H1 (cell line): Measurements from ENCODE around the gene TRAPPC12. TPM values are rescaled to one million over a fixed set of nuclear protein-coding genes. Genes with fewer than 3 reads are reported as not detected.

Experiments
- CTCF ChIA-PET: fragments of 300-600 bp; sonication (Branson Sonifier 250); formaldehyde crosslinking; loops from one replicate; lab custom pipeline; 2021; ENCODE audit not compliant: partially characterized antibody; lab: Charles Lee
- POLR2A ChIA-PET: fragments of 300-600 bp; sonication (Branson Sonifier 250); formaldehyde crosslinking; loops from one replicate; lab custom pipeline; 2021; ENCODE audit warnings: inconsistent platforms; ENCODE audit not compliant: partially characterized antibody; lab: Charles Lee
- DNase-seq, 2 experiments: peaks; one replicate each; pipeline versions ENCODE4 v3.0.0 to v3.0.0-alpha.2; 2010 to 2022; ENCODE audit warnings: low spot score in 2 of 2, low read depth in 1 of 2, mixed read lengths in 1 of 2
- FAIRE-seq: peaks from 2 replicates; lab custom pipeline; 2011; peaks lifted over from hg19 to GRCh38; lab: Jason Lieb, UNC
- H2AFZ ChIP-seq: 2 replicates; pipeline ENCODE4 v1.8.1; 2012; ENCODE audit warnings: low read length, inconsistent platforms
- H2AK5ac ChIP-seq: 2 replicates; pipeline ENCODE4 v1.6.1; 2013; ENCODE audit warnings: low read depth, low read length
- H2BK120ac ChIP-seq: replicated peaks from 2 replicates; pipeline ENCODE3; 2013; ENCODE audit warnings: low read depth, low read length, inconsistent platforms
- H2BK12ac ChIP-seq: 2 replicates; pipeline ENCODE4 v1.6.1; 2013; ENCODE audit warnings: low read depth, low read length
- H2BK15ac ChIP-seq: 2 replicates; pipeline ENCODE4 v1.6.1; 2013; ENCODE audit warnings: low read length
- H2BK20ac ChIP-seq: 2 replicates; pipeline ENCODE4 v1.6.1; 2013; ENCODE audit warnings: low read length
- H2BK5ac ChIP-seq: 2 replicates; pipeline ENCODE4 v1.6.1; 2013; ENCODE audit warnings: low read depth, low read length
- H3K14ac ChIP-seq: 2 replicates; pipeline ENCODE4 v1.6.1; 2013; ENCODE audit warnings: inconsistent platforms; ENCODE audit not compliant: insufficient read length
- H3K18ac ChIP-seq: 2 replicates; pipeline ENCODE4 v1.6.1; 2013; ENCODE audit warnings: low read length; ENCODE audit errors: extremely low read depth
- H3K23ac ChIP-seq: 2 replicates; pipeline ENCODE4 v1.6.1; 2013; ENCODE audit warnings: inconsistent platforms; ENCODE audit not compliant: insufficient read length
- H3K23me2 ChIP-seq: 2 replicates; pipeline ENCODE4 v1.6.1; 2013; ENCODE audit warnings: low read depth, low read length
- H3K27ac ChIP-seq: 2 replicates; pipeline ENCODE4 v1.6.1; 2011; ENCODE audit warnings: low read depth, low read length, inconsistent platforms
- H3K27me3 ChIP-seq, 4 experiments: replicated peaks in 1 of 4; 1 replicate in 1 of 4; 2 replicates in 3 of 4; pipeline versions ENCODE4 v1.6.1 to v1.8.1; 2011 to 2013; ENCODE audit warnings: low read length in 3 of 4, mild to moderate bottlenecking in 3 of 4, inconsistent platforms in 2 of 4, mixed read lengths in 2 of 4, moderate library complexity in 1 of 4; ENCODE audit not compliant: control insufficient read depth in 3 of 4, insufficient read depth in 3 of 4; ENCODE audit errors: extremely low read depth in 1 of 4
- H3K36me3 ChIP-seq, 4 experiments: 2 replicates each; pipeline versions ENCODE4 v1.6.1 to v1.8.1; 2011 to 2013; ENCODE audit warnings: mild to moderate bottlenecking in 4 of 4, low read length in 3 of 4, moderate library complexity in 2 of 4, control low read depth in 1 of 4, inconsistent platforms in 1 of 4; ENCODE audit not compliant: insufficient read depth in 4 of 4, control insufficient read depth in 2 of 4
- H3K4ac ChIP-seq: replicated peaks from 2 replicates; pipeline ENCODE3; 2013; ENCODE audit warnings: low read length, low read depth, mixed read lengths, inconsistent platforms; ENCODE audit not compliant: insufficient read length
- H3K4me1 ChIP-seq, 4 experiments: replicated peaks in 1 of 4; 1 replicate in 1 of 4; 2 replicates in 3 of 4; pipeline versions ENCODE4 v1.6.1 to v1.8.1; 2011 to 2013; ENCODE audit warnings: low read length in 3 of 4, inconsistent platforms in 2 of 4, mixed read lengths in 1 of 4; ENCODE audit not compliant: insufficient read depth in 4 of 4, control insufficient read depth in 3 of 4
- H3K4me2 ChIP-seq, 2 experiments: 2 replicates each; pipeline versions ENCODE4 v1.6.1 to v1.8.1; 2011 to 2013; ENCODE audit warnings: low read depth in 2 of 2, low read length in 2 of 2, control low read depth in 1 of 2, inconsistent platforms in 1 of 2, mild to moderate bottlenecking in 1 of 2; ENCODE audit not compliant: insufficient read depth in 1 of 2
- H3K4me3 ChIP-seq, 4 experiments: fragments of 200-600, 300-600 bp in 1 of 4; sonication (generic), shearing (Covaris generic), sonication (Bioruptor Twin) in 1 of 4; 2 replicates each; pipeline versions ENCODE4 v1.5.1 to v1.8.1; 2011 to 2016; ENCODE audit warnings: low read length in 4 of 4, low read depth in 3 of 4, control low read depth in 2 of 4, inconsistent platforms in 2 of 4, mild to moderate bottlenecking in 2 of 4, mixed read lengths in 1 of 4, moderate library complexity in 1 of 4; ENCODE audit not compliant: insufficient read depth in 2 of 4; ENCODE audit errors: extremely low read depth in 1 of 4
- H3K56ac ChIP-seq: replicated peaks from 2 replicates; pipeline ENCODE3; 2013; ENCODE audit warnings: low read depth, mild to moderate bottlenecking, mixed read lengths, low read length, inconsistent platforms; ENCODE audit not compliant: insufficient read length
- H3K79me1 ChIP-seq: 2 replicates; pipeline ENCODE4 v1.6.1; 2013; ENCODE audit warnings: low read depth, low read length, control low read depth
- H3K79me2 ChIP-seq, 2 experiments: 2 replicates each; pipeline versions ENCODE4 v1.6.1 to v1.8.1; 2012 to 2013; ENCODE audit warnings: low read length in 2 of 2, mild to moderate bottlenecking in 2 of 2, inconsistent platforms in 1 of 2; ENCODE audit not compliant: insufficient read depth in 2 of 2, control insufficient read depth in 1 of 2
- H3K9ac ChIP-seq, 4 experiments: replicated peaks in 1 of 4; 1 replicate in 1 of 4; 2 replicates in 3 of 4; pipeline versions ENCODE4 v1.6.1 to v1.8.1; 2011 to 2013; ENCODE audit warnings: low read depth in 3 of 4, low read length in 3 of 4, control low read depth in 2 of 4, mild to moderate bottlenecking in 2 of 4, moderate library complexity in 2 of 4, inconsistent platforms in 1 of 4; ENCODE audit errors: extremely low read depth in 1 of 4
- H3K9me3 ChIP-seq, 2 experiments: 2 replicates each; pipeline versions ENCODE4 v1.6.1 to v1.8.1; 2012 to 2013; ENCODE audit warnings: mild to moderate bottlenecking in 2 of 2, moderate library complexity in 2 of 2, control low read depth in 1 of 2, inconsistent platforms in 1 of 2, low read depth in 1 of 2, low read length in 1 of 2, mixed read lengths in 1 of 2; ENCODE audit not compliant: insufficient read depth in 2 of 2
- H4K20me1 ChIP-seq, 2 experiments: replicated peaks in 1 of 2; 2 replicates each; pipeline versions ENCODE3 to v1.8.1; 2011 to 2013; ENCODE audit warnings: inconsistent platforms in 2 of 2, low read length in 2 of 2, mild to moderate bottlenecking in 1 of 2; ENCODE audit not compliant: insufficient read depth in 2 of 2, control insufficient read depth in 1 of 2
- H4K5ac ChIP-seq: 2 replicates; pipeline ENCODE4 v1.6.1; 2013; ENCODE audit warnings: low read length, low read depth, mixed read lengths, inconsistent platforms; ENCODE audit not compliant: insufficient read length
- H4K8ac ChIP-seq: 2 replicates; pipeline ENCODE4 v1.8.0; 2013; ENCODE audit warnings: mild to moderate bottlenecking, moderate library complexity, low read length, inconsistent platforms; ENCODE audit not compliant: insufficient read depth; ENCODE audit errors: extremely low read depth
- H4K91ac ChIP-seq: replicated peaks from 2 replicates; pipeline ENCODE3; 2013; ENCODE audit warnings: low read length, mixed read lengths, inconsistent platforms; ENCODE audit not compliant: insufficient read length
- KDM5A ChIP-seq: fragments of 200-600 bp; IDR thresholded peaks from 2 replicates; pipeline ENCODE4 v1.7.1; 2012; ENCODE audit warnings: mild to moderate bottlenecking, low read length, inconsistent platforms, mixed read lengths
- PHF8 ChIP-seq: fragments of 200-600 bp; sonication (generic); conservative IDR thresholded peaks from 2 replicates; pipeline ENCODE4 v1.7.1; 2012; ENCODE audit warnings: low read depth, mild to moderate bottlenecking, inconsistent platforms, low read length, moderate library complexity
- POLR2A ChIP-seq, 2 experiments: IDR thresholded peaks; 1 replicate in 1 of 2; 2 replicates in 1 of 2; pipeline ENCODE4 v1.6.1; 2011; ENCODE audit warnings: low read depth in 2 of 2, low read length in 2 of 2, mild to moderate bottlenecking in 2 of 2; ENCODE audit errors: control extremely low read depth in 1 of 2
- TBP ChIP-seq: IDR thresholded peaks from 2 replicates; pipeline ENCODE4 v1.6.1; 2011; ENCODE audit warnings: low read depth, low read length, improper control_type of control experiment
- YY1 ChIP-seq: IDR thresholded peaks from 2 replicates; pipeline ENCODE4 v1.6.1; 2011; ENCODE audit warnings: low read depth, mild to moderate bottlenecking, low read length
- WGBS, 2 experiments: shearing (Covaris generic) in 1 of 2; methylation state at CpG; one replicate each; pipeline versions ENCODE4 v1.1.6 to v1.1.7; 2013 to 2015; ENCODE audit warnings: low lambda C conversion rate in 2 of 2, mixed read lengths in 2 of 2, inconsistent platforms in 1 of 2, low coverage in 1 of 2, missing lambda C conversion rate in 1 of 2; ENCODE audit not compliant: insufficient replicate concordance in 2 of 2, insufficient coverage in 1 of 2, insufficient read length in 1 of 2; ENCODE audit errors: extremely low coverage in 1 of 2, missing lambda C conversion rate in 1 of 2; 5-methylcytosine and 5-hydroxymethylcytosine counted together
- polyA plus RNA-seq, 7 experiments: library from polyadenylated mRNA; depleted of rRNA in 3 of 7; stranded (reverse) in 5 of 7; unstranded in 2 of 7; fragments of >200 nt in 5 of 7; fragments of 200-250 nt in 2 of 7; gene quantifications; 1 replicate in 5 of 7; 2 replicates in 1 of 7; 4 replicates in 1 of 7; pipeline versions ENCODE4 v1.2.1 to v1.2.3, GENCODE V29; 2011 to 2013; ENCODE audit warnings: missing spikeins in 2 of 7, mixed read lengths in 2 of 7
- total RNA-seq: library from RNA; stranded (reverse); fragmentation: NEBNext Ultra II Directional; extraction: Animal tissue kit (Norgen Biotek cat#: 25700); gene quantifications from 2 replicates; pipeline ENCODE4 v1.2.1, GENCODE V29; 2021
- TF ChIP-seq, protein P1 (sequence below): IDR thresholded peaks from 2 replicates; pipeline ENCODE4 v1.6.1; 2012; ENCODE audit warnings: inconsistent platforms

TRAPPC12 gene
- total and polyA plus RNA-seq, 2 of the 8 experiments (the other 6 are each of a cell fraction or from before 2014, with no cell fraction given): 35.0 to 67.3 TPM

DNA sequence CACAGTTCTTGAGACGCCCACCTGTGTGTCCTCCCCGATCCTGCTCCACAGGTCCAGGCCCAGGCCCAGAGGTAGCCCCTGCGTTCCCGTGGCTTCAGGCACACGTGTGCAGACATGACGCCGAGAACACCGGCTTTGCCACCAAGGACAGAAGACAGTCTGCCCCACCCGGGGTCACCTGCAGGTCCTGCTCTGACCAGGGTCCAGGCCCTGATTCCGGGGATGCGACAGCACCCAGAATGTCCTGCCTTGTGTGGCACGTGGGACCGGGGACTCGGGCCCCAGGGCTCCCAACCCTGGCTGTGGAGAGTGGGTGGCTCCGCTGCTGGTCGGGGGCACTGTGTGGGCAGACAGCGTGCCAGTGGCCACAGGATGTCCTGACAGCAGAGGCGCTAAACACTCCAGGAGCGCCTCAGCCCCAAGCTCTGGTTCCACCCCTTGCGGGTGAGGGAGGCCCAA is 102.9 kb downstream of the TRAPPC12 start:
- FAIRE-seq (no peak), DNase-seq (no peak)
- TF ChIP-seq PHF8 (no peak), POLR2A (IDR thresholded peaks at IDR 0.05; ENCODE audit: control extremely low read depth in 1 of 2, low read depth in 2 of 2, low read length in 2 of 2) (no peak), YY1 (no peak), TBP (no peak), KDM5A (no peak)
- TF ChIP-seq, protein P1, sequence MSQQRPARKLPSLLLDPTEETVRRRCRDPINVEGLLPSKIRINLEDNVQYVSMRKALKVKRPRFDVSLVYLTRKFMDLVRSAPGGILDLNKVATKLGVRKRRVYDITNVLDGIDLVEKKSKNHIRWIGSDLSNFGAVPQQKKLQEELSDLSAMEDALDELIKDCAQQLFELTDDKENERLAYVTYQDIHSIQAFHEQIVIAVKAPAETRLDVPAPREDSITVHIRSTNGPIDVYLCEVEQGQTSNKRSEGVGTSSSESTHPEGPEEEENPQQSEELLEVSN: no peak
- Histone ChIP-seq H3K36me3 (peaks cover 0 to 13% (median 0%) of the 10 kb centered on the region in 4 experiments; a peak in 3 of 8 replicates), H3K79me2 (no peaks in the 10 kb centered on the region), H3K23me2 (0 out of 2 replicates have a peak, but pooled peaks cover 2% of the 10 kb centered on the region), H2BK5ac (no peak overlapping the region), H4K20me1 (no peaks in the 10 kb centered on the region), H3K4ac (no peak overlapping the region), H3K9me3 (peaks cover 0 to 14% of the 10 kb centered on the region in 2 experiments; a peak in 1 of 4 replicates), H3K79me1 (no peaks in the 10 kb centered on the region), H3K23ac (no peak overlapping the region), H3K27ac (no peak overlapping the region), H3K4me3 (no peak overlapping the region), H2AFZ (no peak overlapping the region), H2BK120ac (no peak overlapping the region), H3K18ac (no peak overlapping the region), H4K5ac (no peak overlapping the region), H2BK15ac (no peak overlapping the region), H3K56ac (no peak overlapping the region), H3K14ac (no peak overlapping the region), H3K4me2 (peak overlapping the region in 1 of 2 experiments; percentile 17; a peak in 1 of 4 replicates), H2BK20ac (no peak overlapping the region), H4K8ac (peak overlapping the region; percentile 3), H2AK5ac (no peak overlapping the region), H3K4me1 (no peaks in the 10 kb centered on the region; a peak in 1 of 7 replicates), H4K91ac (no peak overlapping the region), H3K27me3 (no peaks in the 10 kb centered on the region), H2BK12ac (no peak overlapping the region), H3K9ac (no peak overlapping the region)
- ChIA-PET CTCF (interaction anchor here (1.0 to 15.8 kb wide), 3 partner anchors 10 to 20 kb away, joined by 4 to 152 read pairs (median 6); no protein-coding TSS in a partner anchor), POLR2A (interaction anchor here (1.1 to 1.6 kb wide), 5 partner anchors 9 to 59 kb away, joined by 3 to 5 read pairs (median 4); no protein-coding TSS in a partner anchor)
- 90% methylated on average over 19 of the region's 20 CpGs; no CpG with 5 or more reads in 1 of the 2 experiments for WGBS, 2 experiments
